Skin of body (tissue), 2 donors: ENCODE measurements around the gene KRTAP1-5. TPM values are rescaled to one million over a fixed set of nuclear protein-coding genes. Genes with fewer than 3 reads are reported as not detected.
"Not testable (repeated sequence)": the region's sequence is repeated elsewhere in the genome, so short reads cannot be mapped to it uniquely, and the experiment has no call there.

Experiments
- DNase-seq: peaks from one replicate; lab custom pipeline; 2025; lab: John Stamatoyannopoulos, UW
- total RNA-seq: library from RNA; depleted of rRNA; stranded (reverse); fragments of >200 nt; gene quantifications from one replicate; pipeline ENCODE4 v1.2.3, GENCODE V29; 2014

The KRTAP1-5 gene
- 14.1 TPM for total RNA-seq

- no peak for DNase-seq
Measured at GRCh38 chr17:41026715-41027471, at the start of gene KRTAP1-5. Gene KRTAP1-5 (minus strand): TSS chr17:41027208. CDS start chr17:41027155, 53 bp downstream.

GRCh38 chr17:41076788-41077187, 49.8 kb upstream of the KRTAP1-5 start:
- DNase-seq, result no peak

GRCh38 chr17:41073676-41074075, 46.7 kb upstream of the KRTAP1-5 start:
- DNase-seq, result no peak

- no peak for DNase-seq
Measured at GRCh38 chr17:41071606-41072360, 44.8 kb upstream of the KRTAP1-5 start.

GRCh38 chr17:41069031-41069430, 42.0 kb upstream of the KRTAP1-5 start:
- DNase-seq, result no peak

- DNase-seq, result no peak
Measured at GRCh38 chr17:41067281-41067680, 40.3 kb upstream of the KRTAP1-5 start.

- DNase-seq, result no peak
Measured at GRCh38 chr17:41065829-41066624, 39.0 kb upstream of the KRTAP1-5 start, which contains the start of gene KRTAP2-4. Gene KRTAP2-4 (minus strand): TSS chr17:41065879. CDS start chr17:41065845, 34 bp downstream.

GRCh38 chr17:41065016-41065689, 38.1 kb upstream of the KRTAP1-5 start:
- DNase-seq, result not testable (repeated sequence)

- no peak for DNase-seq
Measured at GRCh38 chr17:41064301-41064700, 37.3 kb upstream of the KRTAP1-5 start.

- DNase-seq, result no peak
Measured at GRCh38 chr17:41063449-41063848, 36.4 kb upstream of the KRTAP1-5 start.

- no peak for DNase-seq
Measured at GRCh38 chr17:41061964-41062363, 35.0 kb upstream of the KRTAP1-5 start.

- no peak for DNase-seq
Measured at GRCh38 chr17:41060052-41060604, 33.1 kb upstream of the KRTAP1-5 start, which contains the start of gene KRTAP2-3. Gene KRTAP2-3 (minus strand): TSS chr17:41060114. CDS start chr17:41060050, 64 bp downstream.

GRCh38 chr17:41059276-41060051, 32.5 kb upstream of the KRTAP1-5 start:
- DNase-seq, result not testable (repeated sequence)

GRCh38 chr17:41058741-41059140, 31.7 kb upstream of the KRTAP1-5 start:
- no peak for DNase-seq

- DNase-seq, result no peak
Measured at GRCh38 chr17:41057547-41057946, 30.5 kb upstream of the KRTAP1-5 start.

- DNase-seq, result not testable (repeated sequence)
Measured at GRCh38 chr17:41055130-41055529, 28.1 kb upstream of the KRTAP1-5 start, which contains the start of gene KRTAP2-2. Gene KRTAP2-2 (minus strand): TSS chr17:41055230. CDS start chr17:41055211, 19 bp downstream.

- DNase-seq, result not testable (repeated sequence)
Measured at GRCh38 chr17:41054556-41054955, 27.5 kb upstream of the KRTAP1-5 start.

- DNase-seq, result no peak
Measured at GRCh38 chr17:41054025-41054424, 27.0 kb upstream of the KRTAP1-5 start.

GRCh38 chr17:41052566-41052965, 25.6 kb upstream of the KRTAP1-5 start:
- DNase-seq, result no peak

- no peak for DNase-seq
Measured at GRCh38 chr17:41049110-41049509, 22.1 kb upstream of the KRTAP1-5 start.
